Brain microvascular endothelial cell (primary cell): ENCODE results near the gene THSD4.
"Not testable (repeated sequence)": the region's sequence is repeated elsewhere in the genome, so short reads cannot be mapped to it uniquely, and the experiment has no call there.

ENCODE experiments used
- DNase-seq: peaks from one replicate; pipeline ENCODE4 v3.0.0-alpha.2; 2020
- H3K27ac ChIP-seq: fragments of 250-450 bp; sonication (Bioruptor Pico); 2 replicates; pipeline ENCODE4 v1.5.1; 2020; ENCODE audit warnings: mild to moderate bottlenecking, moderate library complexity
- H3K27me3 ChIP-seq: fragments of 250-450 bp; sonication (Bioruptor Pico); replicated peaks from 2 replicates; pipeline ENCODE4 v1.5.1; 2020; ENCODE audit warnings: mild to moderate bottlenecking
- H3K36me3 ChIP-seq: fragments of 250-450 bp; sonication (Bioruptor Pico); replicated peaks from 2 replicates; pipeline ENCODE4 v1.5.1; 2020; ENCODE audit warnings: mild to moderate bottlenecking
- H3K4me3 ChIP-seq: 2 replicates; pipeline ENCODE4 v1.5.1; 2011; ENCODE audit warnings: low read depth, mild to moderate bottlenecking, control low read depth, low read length, moderate library complexity
- in situ Hi-C: cut with HindIII; loops from 2 replicates; pipeline ENCODE4 v1.10.0; 2017; ENCODE audit warnings: low sequenced_read_pairs, low pct_ligation_motif_present
- TF ChIP-seq, protein P1 (sequence below): IDR thresholded peaks from 2 replicates; pipeline ENCODE4 v1.5.1; 2011; ENCODE audit warnings: low read depth, mild to moderate bottlenecking, moderate library complexity, low read length, control low read depth, inconsistent platforms; ENCODE audit errors: missing control alignments

The THSD4 gene

GRCh38 chr15:71162309-71162708 lies 47.0 kb downstream of the THSD4 start:
- TF ChIP-seq, protein P1, sequence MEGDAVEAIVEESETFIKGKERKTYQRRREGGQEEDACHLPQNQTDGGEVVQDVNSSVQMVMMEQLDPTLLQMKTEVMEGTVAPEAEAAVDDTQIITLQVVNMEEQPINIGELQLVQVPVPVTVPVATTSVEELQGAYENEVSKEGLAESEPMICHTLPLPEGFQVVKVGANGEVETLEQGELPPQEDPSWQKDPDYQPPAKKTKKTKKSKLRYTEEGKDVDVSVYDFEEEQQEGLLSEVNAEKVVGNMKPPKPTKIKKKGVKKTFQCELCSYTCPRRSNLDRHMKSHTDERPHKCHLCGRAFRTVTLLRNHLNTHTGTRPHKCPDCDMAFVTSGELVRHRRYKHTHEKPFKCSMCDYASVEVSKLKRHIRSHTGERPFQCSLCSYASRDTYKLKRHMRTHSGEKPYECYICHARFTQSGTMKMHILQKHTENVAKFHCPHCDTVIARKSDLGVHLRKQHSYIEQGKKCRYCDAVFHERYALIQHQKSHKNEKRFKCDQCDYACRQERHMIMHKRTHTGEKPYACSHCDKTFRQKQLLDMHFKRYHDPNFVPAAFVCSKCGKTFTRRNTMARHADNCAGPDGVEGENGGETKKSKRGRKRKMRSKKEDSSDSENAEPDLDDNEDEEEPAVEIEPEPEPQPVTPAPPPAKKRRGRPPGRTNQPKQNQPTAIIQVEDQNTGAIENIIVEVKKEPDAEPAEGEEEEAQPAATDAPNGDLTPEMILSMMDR: no peak
- no peaks in the 10 kb centered on the region for H3K36me3 ChIP-seq
- in situ Hi-C loops: no loop called here
- no peaks in the 10 kb centered on the region for H3K27me3 ChIP-seq
- H3K4me3 ChIP-seq: no peak overlapping the region
- DNase-seq: no peak
- H3K27ac ChIP-seq: no peak overlapping the region

DNA sequence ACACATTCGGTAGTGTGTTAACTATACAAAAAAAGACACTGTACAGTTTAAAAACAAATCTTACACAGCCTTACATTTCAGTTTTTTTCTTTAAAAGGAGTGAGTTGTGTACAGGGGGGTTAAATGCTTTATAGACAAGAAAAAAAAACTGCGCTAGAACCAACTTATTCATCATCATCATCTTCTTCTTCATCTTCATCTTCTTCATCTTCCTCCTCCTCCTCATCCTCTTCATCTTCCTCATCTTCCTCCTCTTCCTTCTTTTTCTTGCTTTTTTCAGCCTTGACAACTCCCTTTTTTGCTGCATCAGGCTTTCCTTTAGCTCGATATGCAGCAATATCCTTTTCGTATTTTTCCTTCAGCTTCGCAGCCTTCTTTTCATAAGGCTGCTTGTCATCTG lies 49.3 kb downstream of the THSD4 start:
- H3K27me3 ChIP-seq, in situ Hi-C loops, H3K27ac ChIP-seq, H3K36me3 ChIP-seq, DNase-seq, H3K4me3 ChIP-seq: not testable (repeated sequence)

GRCh38 chr15:71167445-71168165 lies 52.3 kb downstream of the THSD4 start:
- no peaks in the 10 kb centered on the region for H3K27me3 ChIP-seq
- TF ChIP-seq, protein P1: no peak
- no peak for DNase-seq
- H3K27ac ChIP-seq: no peak overlapping the region
- H3K36me3 ChIP-seq: peaks cover 2% of the 10 kb centered on the region
- H3K4me3 ChIP-seq: no peak overlapping the region
- in situ Hi-C loops: no loop called here

DNA sequence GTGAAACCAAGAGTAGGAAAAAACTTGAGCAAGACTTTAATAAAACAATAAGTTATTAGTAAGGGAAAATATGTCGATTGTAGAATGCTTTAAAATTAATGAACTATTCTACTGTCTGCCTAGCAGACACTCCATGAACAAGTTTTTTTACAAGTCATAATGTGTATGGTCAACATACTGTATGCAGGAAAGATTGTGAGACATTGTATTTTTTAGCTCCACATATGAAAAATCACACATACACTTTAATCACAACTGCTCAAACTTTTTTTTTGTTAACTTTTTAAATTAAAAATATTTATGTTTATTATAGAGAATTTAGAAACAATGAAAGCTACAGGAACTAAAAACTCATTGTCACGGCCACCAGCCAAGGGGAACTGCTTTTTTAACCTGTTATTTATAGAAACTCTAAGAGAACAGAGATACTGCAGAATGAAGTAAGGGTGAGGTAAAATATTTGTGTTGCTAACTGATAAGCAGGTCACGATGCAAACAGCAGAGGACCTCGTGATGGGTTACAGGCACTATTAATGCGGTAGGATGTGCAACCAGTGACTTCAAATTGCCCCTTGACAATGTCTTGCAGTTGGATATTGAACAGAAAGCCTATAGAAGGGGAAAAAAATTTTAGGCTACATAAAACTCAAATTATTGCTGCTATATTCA lies 53.0 kb downstream of the THSD4 start:
- Histone ChIP-seq H3K36me3 (peaks cover 2% of the 10 kb centered on the region), H3K27me3 (no peaks in the 10 kb centered on the region), H3K27ac (no peak overlapping the region), H3K4me3 (no peak overlapping the region)
- TF ChIP-seq, protein P1: no peak
- DNase-seq: no peak
- in situ Hi-C loops: no loop called here

DNA sequence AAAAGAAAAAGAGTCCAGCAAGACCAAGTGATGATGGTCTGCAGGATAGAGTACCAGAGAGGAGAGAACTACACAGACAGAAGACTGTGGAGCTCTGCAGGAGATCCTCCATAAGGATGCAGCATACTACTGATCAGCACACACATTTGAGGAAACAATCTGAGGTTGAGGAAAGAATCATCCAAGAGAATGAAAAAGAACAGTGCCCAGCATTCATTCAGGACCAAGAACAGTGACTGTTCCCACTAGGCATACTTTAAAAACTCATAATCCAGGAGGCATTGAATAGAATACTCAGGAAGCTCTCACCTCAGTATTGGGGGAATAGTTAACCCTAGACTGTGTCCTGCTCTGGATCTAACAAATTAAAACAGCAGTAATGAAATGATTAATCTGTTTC lies 54.9 kb downstream of the THSD4 start:
- Histone ChIP-seq H3K36me3 (peaks cover 2% of the 10 kb centered on the region), H3K27me3 (no peaks in the 10 kb centered on the region), H3K4me3 (no peak overlapping the region), H3K27ac (no peak overlapping the region)
- in situ Hi-C loops: no loop called here
- TF ChIP-seq, protein P1: no peak
- DNase-seq: no peak

DNA sequence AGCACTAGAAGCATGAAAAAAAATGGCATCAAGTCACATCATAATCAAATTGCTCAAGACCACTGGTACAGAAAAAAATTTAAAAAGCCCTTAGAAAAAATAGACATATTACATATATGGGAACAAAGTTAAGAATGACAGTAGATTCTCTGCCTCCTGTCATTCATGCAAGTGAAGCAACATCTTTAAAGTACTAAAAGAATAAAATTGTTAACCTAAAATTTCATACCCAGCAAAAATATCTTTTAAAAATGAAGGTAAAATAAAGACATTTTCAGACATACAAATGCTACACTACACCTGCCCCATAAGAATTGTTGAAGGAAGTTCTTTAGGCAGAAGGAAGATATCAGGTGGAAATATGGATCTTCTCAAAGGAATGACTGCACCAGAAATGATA lies 55.9 kb downstream of the THSD4 start:
- in situ Hi-C loops: no loop called here
- Histone ChIP-seq H3K36me3 (peaks cover 2% of the 10 kb centered on the region), H3K27ac (no peak overlapping the region), H3K27me3 (no peaks in the 10 kb centered on the region), H3K4me3 (no peak overlapping the region)
- TF ChIP-seq, protein P1: no peak
- DNase-seq: no peak

DNA sequence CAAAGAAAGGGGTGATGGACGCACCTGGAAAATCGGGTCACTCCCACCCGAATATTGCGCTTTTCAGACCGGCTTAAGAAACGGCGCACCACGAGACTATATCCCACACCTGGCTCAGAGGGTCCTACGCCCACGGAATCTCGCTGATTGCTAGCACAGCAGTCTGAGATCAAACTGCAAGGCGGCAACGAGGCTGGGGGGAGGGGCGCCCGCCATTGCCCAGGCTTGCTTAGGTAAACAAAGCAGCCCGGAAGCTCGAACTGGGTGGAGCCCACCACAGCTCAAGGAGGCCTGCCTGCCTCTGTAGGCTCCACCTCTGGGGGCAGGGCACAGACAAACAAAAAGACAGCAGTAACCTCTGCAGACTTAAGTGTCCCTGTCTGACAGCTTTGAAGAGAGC lies 59.1 kb downstream of the THSD4 start:
- H3K27ac ChIP-seq, H3K27me3 ChIP-seq, H3K4me3 ChIP-seq, H3K36me3 ChIP-seq, DNase-seq, in situ Hi-C loops: not testable (repeated sequence)
